CD4-positive, alpha-beta T cell treated with Interleukin-17A for 4 hours (primary cell): ENCODE results near the gene CDKN1A.
A peak's percentile ranks its signal among the peaks of the same experiment; 100 is the strongest.
"Not testable (repeated sequence)": the region's sequence is repeated elsewhere in the genome, so short reads cannot be mapped to it uniquely, and the experiment has no call there.

Experiments
- DNase-seq: peaks from one replicate; pipeline ENCODE4 v3.0.0-alpha.2; 2020; ENCODE audit warnings: mixed read lengths

Gene CDKN1A

GRCh38 chr6:36699348-36699747 lies 20.8 kb downstream of the CDKN1A start:
- DNase-seq: no peak

DNA sequence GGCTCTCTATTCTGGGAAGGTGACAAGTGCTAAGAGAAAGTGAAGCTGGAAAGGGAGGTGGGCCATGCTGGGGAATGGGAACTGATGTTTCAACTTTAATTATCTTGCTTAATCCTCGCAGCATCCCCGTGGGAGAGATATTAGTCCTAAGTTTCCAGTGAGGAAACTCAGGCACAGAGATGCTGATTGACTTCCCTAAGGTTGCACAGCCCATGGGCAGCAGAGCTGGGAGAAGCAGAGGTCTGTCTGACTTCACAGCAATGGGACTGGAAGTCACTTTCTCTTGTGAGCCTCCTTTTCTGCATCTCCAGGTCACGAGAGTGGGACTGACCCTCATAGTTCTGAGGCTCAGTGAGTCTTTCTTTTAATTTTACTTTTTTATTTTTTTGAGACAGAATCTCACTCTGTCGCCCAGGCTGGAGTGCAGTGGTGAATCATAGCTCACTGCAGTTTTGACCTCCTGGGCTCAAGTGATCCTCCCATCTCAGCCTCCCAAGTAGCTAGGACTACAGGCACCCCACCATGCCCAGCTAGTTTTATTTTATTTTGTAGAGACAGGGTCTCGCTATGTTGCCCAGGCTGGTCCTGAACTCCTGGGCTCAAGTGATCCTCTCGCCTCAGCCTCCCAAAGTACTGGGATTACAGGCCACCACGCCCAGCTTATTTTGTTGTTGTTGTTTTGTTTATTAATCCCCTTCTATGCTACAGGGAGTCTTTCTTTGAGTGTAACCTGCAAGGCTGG lies 21.7 kb downstream of the CDKN1A start:
- no peak for DNase-seq

DNA sequence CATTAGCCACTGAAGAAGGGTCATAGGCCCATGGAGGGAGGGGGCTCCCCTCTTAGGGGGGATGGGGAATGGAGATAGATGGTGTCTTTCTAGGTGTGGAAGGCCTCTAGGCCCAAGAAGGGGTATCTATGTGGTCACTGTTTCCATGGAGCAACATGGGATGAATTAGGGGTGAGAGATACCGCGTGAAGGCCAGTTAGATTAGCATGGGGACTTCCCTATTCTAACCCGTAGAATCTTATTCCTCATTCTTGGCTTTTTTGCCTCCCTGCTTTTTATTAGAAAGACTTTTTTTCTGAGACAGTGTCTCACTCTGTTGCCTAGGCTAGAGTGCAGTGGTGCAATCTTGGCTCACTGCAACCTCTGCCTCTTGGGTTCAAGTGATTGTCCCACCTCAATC lies 22.3 kb downstream of the CDKN1A start:
- DNase-seq: no peak

DNA sequence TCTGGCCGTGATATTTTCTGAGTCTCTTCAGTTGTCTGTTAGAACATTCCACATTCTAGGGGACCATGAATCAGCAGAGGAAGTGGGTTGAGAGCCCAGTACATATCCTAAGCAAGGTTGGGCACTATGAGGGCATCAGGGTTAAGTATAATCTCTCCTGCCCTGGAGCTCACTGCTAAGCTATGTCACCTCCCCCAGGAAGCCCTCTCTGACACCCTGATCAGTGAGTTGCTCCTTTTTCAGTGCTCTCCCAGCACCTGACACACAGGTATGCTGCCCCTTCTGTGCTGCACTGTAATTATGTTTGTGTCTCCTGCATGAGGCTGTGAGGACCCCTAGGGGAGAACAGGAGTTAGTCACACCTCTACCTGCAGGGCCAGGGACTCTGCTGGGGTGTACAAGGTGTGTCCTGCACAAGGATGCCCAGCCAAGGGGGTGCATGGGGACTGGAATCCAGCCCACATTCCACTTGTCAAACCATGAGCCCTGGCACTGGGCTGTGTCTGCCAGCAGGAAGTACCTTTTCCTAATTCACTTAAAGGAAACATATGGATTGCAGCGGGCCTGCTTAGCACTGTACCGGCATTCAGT lies 23.0 kb downstream of the CDKN1A start:
- peak; percentile 20 for DNase-seq

DNA sequence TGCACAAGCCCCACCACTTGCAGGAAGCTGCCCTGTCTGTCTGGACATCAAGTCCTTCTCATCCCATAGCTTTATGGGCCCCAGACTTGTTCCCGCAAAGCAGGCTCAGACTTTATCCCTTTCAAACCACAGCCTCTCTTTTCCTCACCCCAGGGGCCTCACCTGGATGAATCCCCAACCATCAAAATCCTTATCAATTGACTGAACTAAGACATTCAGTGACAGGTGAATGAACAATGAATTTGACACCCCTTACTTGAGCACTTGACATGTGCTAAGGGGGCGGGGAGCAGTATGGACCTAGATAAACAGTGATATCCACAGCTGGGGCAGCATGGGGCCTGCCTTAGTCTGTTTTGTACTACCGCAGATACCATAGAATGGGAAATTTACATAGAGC lies 24.1 kb downstream of the CDKN1A start:
- no peak for DNase-seq

GRCh38 chr6:36703081-36703606 lies 24.6 kb downstream of the CDKN1A start:
- no peak for DNase-seq

DNA sequence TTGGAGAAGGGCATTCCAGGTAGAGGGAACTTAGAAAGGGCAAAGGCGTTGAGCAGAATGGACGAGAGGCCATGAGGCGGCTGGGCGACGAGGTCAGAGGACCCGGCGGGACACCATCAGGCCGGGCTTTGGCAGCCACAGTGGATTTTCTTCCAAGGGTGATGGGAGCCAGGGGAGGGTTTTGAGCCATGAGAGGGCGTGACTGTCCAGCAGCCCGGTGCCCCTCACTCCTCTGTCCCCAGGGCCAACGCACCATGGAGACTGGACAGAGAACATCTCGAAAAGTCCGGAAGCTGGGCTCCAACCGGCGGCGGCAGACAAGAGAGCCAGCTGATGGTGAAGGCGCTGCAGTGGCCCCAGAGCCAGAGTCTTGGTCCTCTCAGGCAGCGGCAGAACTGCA lies 25.5 kb downstream of the CDKN1A start:
- DNase-seq: no peak

DNA sequence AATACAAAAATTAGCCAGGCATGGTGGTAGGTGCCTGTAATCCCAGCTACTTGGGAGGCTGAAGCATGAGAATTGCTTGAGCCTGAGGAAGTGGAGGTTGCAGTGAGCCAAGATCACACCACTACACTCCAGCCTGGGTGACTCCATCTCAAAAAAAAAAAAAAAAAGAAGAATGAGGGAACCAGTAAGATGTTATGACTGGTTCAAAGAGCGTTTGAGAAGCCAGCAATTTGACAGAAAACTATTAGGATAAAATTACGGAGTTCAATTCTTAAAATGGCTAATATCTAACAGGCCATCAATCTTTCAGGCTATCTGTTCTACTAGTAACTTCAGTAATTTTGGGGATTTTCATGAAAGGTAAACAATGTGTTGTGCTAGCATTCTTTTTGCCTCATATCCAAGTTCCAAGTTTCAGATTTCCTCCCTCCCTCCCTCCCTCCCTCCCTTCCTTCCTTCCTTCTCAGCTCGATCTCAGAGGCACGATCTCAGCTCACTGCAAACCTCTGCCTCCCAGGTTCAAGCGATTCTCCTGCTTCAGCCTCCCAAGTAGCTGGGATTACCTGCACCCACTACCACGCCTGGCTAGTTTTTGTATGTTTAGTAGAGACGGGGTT lies 26.6 kb downstream of the CDKN1A start:
- not testable (repeated sequence) for DNase-seq

DNA sequence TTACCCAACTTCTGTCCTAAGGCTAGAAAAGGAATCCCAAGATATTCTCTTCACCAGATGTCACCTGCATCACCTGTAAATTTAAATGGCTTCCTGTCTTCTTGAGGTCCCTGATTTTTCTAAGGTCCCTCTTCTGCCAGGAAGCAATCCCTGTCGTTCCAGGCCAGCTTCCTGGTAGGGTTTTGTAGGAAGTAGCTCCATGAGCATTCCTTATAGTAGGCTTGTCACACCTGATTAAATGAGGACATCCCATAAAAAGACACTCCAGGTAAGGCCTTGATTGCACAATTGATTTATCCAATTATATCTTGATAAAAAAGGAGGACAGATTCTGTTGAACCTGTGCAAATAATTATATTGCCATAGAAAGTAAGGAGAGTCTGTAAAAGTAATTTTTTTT lies 27.8 kb downstream of the CDKN1A start:
- no peak for DNase-seq

DNA sequence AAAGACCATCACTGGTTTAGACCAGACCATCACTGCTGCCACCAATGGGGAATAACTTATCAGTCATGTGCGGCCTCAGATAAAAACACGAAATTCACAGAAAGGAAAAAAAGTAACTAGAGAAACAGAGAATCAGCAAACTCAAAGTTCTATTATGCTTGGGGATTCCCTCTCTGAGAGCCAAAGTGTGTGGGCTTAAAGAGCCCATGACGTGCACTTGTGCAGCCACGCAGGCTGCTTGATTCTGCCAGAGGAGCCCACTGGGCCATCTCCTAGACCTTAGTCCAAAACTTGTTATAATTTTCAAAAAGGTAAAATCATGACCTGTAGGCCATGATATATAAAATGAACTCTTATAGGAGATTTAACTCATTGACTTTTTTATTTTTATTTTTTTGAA lies 34.3 kb downstream of the CDKN1A start:
- no peak for DNase-seq

GRCh38 chr6:36713846-36714245 lies 35.3 kb downstream of the CDKN1A start:
- no peak for DNase-seq

- no peak for DNase-seq
Observed at GRCh38 chr6:36714511-36714910, 36.0 kb downstream of the CDKN1A start.

- no peak for DNase-seq
Observed at GRCh38 chr6:36715469-36715868, 37.0 kb downstream of the CDKN1A start.

GRCh38 chr6:36716476-36717093 lies 38.1 kb downstream of the CDKN1A start:
- DNase-seq: no peak

DNA sequence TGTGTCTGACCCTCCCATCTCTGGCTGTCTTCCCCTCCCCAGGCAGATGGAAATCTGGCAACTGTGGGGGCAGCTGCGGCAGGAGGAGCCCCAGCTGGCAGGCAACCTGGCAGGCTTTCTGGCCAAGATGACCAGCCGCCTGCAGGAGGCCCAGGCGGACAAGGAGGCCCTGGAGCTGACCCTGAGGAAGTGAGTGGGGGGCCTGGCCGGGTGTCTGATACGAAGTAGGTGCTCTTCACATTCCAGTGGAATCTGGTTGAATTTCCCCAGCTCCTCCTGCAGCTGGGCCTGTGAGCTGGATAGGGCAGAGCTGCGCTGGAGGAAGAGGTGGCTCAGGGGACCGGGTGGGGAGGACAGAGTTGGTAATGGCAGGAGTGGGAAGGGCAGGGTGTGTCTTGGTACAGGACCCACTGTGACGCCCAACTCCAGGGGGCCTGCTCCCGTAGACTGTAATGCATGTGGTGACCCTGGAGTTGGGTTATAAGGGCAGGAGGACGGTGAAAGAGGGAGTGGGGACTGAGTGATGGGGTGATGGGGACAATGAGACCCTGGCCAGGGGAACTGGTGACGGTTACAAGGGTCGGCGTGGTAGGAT lies 38.8 kb downstream of the CDKN1A start:
- DNase-seq: no peak

- DNase-seq: no peak
Observed at GRCh38 chr6:36717871-36718540, 39.5 kb downstream of the CDKN1A start.

DNA sequence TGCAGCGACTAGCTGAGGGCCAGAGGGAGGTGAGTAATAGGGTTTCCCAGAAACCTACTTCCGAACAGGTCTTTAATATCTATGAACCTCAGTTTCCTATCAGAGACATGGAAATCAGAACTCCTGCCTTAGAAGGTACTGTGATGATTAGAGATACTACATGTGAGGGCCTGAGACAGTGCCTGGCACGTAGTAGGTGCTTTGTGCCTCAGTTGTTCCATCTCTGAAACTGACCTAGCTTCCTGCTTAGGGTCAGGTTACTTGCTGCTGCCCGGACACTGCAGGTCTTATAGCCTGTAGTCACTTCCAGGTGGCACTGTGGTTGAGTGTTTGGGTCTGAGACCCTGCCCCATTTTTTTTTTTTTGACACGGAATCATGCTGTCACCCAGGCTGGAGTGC lies 40.0 kb downstream of the CDKN1A start:
- DNase-seq: no peak

GRCh38 chr6:36719126-36719525 lies 40.6 kb downstream of the CDKN1A start:
- no peak for DNase-seq

- no peak for DNase-seq
Observed at GRCh38 chr6:36720251-36721141, 42.0 kb downstream of the CDKN1A start.

DNA sequence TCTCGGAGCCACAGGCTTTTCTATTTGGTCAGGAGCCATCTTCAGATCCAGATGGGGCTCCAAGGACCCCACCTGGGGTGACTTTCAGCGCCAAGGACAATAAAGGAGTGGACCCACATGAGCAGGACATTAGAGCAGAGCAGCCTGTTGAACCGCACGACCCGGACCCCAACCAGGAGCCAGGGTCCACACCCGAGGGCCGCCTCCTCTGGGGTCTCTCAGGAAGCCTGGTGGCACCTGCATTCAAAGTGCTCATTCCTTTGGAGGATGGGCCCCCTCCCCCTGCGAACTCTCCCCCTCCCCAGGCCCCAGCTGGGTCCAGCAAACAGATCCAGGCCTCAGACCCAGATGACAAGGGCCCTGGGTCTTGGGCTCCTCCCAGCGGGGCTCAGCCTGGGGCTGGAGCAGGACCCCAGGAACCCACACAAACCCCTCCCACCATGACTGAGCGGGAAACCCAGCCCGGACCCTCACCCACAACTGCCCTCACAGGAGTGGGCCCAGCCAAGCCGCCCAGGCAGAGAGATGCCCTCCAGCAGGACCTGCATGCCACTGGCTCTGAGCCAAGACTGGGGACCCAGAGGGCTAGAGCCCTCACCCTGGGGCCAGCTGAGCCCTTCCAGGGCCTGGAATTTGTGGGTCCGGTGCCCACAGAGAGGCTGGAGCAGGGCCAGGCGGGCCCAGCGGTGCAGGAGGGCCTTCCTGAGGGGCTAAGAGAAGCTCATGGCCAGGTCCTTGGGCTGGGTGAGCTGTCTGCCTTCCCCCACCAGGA lies 43.0 kb downstream of the CDKN1A start:
- DNase-seq: no peak

- DNase-seq: no peak
Observed at GRCh38 chr6:36722365-36722764, 43.9 kb downstream of the CDKN1A start.
